Muscle of leg (tissue), 11 donors: ENCODE results near the gene CHST11. TPM values are rescaled to one million over a fixed set of nuclear protein-coding genes. Genes with fewer than 3 reads are reported as not detected.

Experiments used
- DNase-seq: peaks from one replicate; pipeline ENCODE4 v3.0.0; 2013
- H3K27ac ChIP-seq: one replicate; pipeline ENCODE4 v1.5.1; 2013; ENCODE audit warnings: mild to moderate bottlenecking, low read length, control low read depth
- H3K27me3 ChIP-seq: one replicate; pipeline ENCODE4 v1.6.1; 2013; ENCODE audit warnings: low read length; ENCODE audit not compliant: control insufficient read depth, insufficient read depth
- H3K36me3 ChIP-seq: one replicate; pipeline ENCODE4 v1.6.1; 2013; ENCODE audit warnings: low read length; ENCODE audit not compliant: control insufficient read depth, insufficient read depth
- H3K4me1 ChIP-seq: one replicate; pipeline ENCODE4 v1.6.1; 2013; ENCODE audit warnings: low read length; ENCODE audit not compliant: control insufficient read depth, insufficient read depth
- H3K4me3 ChIP-seq: one replicate; pipeline ENCODE4 v1.5.1; 2013; ENCODE audit warnings: low read length, control low read depth
- H3K9me3 ChIP-seq: replicated peaks from 2 replicates; pipeline ENCODE4 v1.6.1; 2013; ENCODE audit warnings: low read depth, low read length; ENCODE audit not compliant: control insufficient read depth
- WGBS: methylation state at CpG from one replicate; pipeline ENCODE4 v1.1.5; 2013; ENCODE audit warnings: missing lambda C conversion rate; ENCODE audit not compliant: insufficient coverage; 5-methylcytosine and 5-hydroxymethylcytosine counted together
- polyA plus RNA-seq, 8 donors: library from polyadenylated mRNA; unstranded; fragments of 120-200 nt; gene quantifications; one replicate each; pipeline versions ENCODE4 v1.2.1 to v1.2.3, GENCODE V29; 2013; ENCODE audit warnings: inconsistent platforms in 1 of 8, low replicate concordance in 1 of 8; ENCODE audit not compliant: insufficient read length in 8 of 8, insufficient read depth in 1 of 8
- total RNA-seq: library from RNA; stranded (reverse); fragments of 120-200 nt; gene quantifications from one replicate; pipeline ENCODE4 v1.2.4, GENCODE V29; 2013

Gene CHST11
- total and polyA plus RNA-seq, 9 donors = 1.1 to 3.9 (median 2.3) TPM

- WGBS = 90% methylated on average over 4 of the region's 4 CpGs
- H3K4me1 ChIP-seq = no peaks in the 10 kb centered on the region
- no peak overlapping the region for H3K4me3 ChIP-seq
- H3K27me3 ChIP-seq = no peaks in the 10 kb centered on the region
- DNase-seq = no peak
- no peaks in the 10 kb centered on the region for H3K9me3 ChIP-seq
- no peaks in the 10 kb centered on the region for H3K36me3 ChIP-seq
- no peak overlapping the region for H3K27ac ChIP-seq
Measured at GRCh38 chr12:104758771-104759170, 302.0 kb downstream of the CHST11 start.

DNA sequence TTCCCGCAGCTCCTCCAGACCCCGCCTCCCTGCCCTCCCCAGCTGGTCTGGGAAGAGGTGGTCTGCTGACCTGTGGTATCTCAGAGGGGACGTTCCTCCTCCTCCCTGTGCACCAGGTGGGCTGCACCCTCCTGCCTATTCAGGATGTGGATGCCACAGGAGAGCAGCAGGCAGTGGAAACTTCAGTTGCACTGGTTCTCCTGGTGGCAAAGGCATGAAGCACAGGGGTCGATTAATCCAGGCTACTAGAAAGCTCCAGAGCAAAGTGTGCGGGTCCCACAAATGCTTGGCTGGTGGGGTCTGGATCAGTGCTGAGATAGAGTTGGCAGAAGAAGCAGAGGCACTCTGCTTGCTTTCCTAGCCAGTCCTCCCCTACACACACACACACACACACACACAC, 304.3 kb downstream of the CHST11 start:
- Histone ChIP-seq H3K4me3 (no peak overlapping the region), H3K9me3 (no peaks in the 10 kb centered on the region), H3K4me1 (no peaks in the 10 kb centered on the region), H3K27me3 (no peaks in the 10 kb centered on the region), H3K36me3 (no peaks in the 10 kb centered on the region), H3K27ac (no peak overlapping the region)
- no peak for DNase-seq
- WGBS = 50% methylated on average over 2 of the region's 5 CpGs

GRCh38 chr12:104761611-104762010, 304.9 kb downstream of the CHST11 start:
- Histone ChIP-seq H3K27me3 (no peaks in the 10 kb centered on the region), H3K4me3 (no peak overlapping the region), H3K4me1 (no peaks in the 10 kb centered on the region), H3K36me3 (no peaks in the 10 kb centered on the region), H3K27ac (no peak overlapping the region), H3K9me3 (no peaks in the 10 kb centered on the region)
- WGBS = no CpG with 5 or more reads among the region's 3 CpGs
- DNase-seq = no peak

DNA sequence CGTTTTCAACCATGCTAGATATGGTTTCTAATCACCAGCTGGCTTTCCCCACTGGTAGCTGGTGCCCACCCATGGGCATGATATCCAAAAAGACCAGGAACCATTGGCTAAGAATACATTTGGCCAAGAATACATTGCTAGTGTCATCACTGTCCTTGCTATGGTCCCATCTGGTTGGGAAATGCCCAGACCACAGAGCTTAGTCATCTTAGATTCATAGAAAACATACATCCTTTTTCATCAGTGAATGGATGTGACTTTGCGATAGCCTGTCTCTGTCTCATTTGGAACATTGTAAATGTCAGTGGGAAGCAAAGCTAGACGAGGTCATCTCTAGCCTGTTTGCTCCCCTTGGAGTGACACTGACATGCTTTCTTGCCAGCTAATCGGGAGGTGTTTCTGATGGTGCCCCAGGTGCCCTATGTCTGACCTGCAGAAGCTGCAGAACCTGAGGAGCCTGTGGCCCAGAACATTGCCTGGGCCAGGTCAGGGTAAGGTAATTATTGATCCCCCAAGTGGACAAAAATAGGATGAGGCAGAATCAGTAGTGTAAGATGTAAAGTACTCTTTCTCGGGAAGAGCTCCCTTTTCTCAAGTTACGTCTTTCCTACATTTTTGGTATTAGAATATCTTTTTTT, 306.5 kb downstream of the CHST11 start:
- Histone ChIP-seq H3K27me3 (no peaks in the 10 kb centered on the region), H3K27ac (no peak overlapping the region), H3K9me3 (no peaks in the 10 kb centered on the region), H3K4me3 (no peak overlapping the region), H3K4me1 (peaks cover 2% of the 10 kb centered on the region), H3K36me3 (no peaks in the 10 kb centered on the region)
- DNase-seq = no peak
- WGBS = 69% methylated on average over 3 of the region's 6 CpGs

DNA sequence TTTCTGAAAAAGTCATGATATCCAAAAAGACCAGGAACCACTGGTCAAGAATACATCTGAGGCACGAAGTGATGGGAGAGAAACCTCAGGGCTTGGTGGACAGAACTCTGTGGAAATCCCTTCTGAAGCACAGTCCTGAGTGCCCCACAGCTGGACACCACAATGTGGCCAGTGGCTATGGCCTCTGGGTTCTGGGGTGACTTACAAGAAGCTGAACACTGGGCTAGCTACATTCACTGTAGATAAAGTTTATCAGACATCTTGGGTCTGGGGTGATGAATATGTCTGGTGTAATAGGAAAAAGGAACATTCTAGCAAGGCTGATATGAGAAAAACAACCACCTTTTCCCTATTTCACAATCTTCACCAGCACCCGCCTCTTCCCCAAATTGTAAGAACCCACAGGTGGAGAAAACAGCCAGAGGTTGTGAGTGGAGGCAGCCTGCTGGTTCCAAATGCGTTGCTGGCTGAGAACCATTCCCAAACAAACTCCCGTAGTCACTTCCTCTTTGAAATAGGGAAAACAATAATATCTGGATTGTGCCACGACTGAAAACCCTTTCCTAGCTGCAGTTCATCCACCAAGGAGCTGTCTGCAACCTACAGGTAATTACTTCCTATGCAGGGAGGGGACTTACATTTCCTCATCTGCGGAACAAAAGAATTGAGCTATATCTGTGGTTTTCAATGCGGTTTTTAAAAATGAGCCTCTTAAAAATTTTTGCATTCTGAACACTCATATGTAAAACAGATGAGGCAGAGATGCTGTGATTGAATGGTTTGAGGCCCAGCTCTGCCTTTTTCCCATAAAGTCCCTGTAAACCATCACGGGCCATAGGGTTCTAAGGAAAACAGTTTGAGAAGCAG, 307.7 kb downstream of the CHST11 start:
- Histone ChIP-seq H3K9me3 (no peaks in the 10 kb centered on the region), H3K36me3 (no peaks in the 10 kb centered on the region), H3K4me1 (peaks cover 2% of the 10 kb centered on the region), H3K27ac (no peak overlapping the region), H3K4me3 (no peak overlapping the region), H3K27me3 (no peaks in the 10 kb centered on the region)
- no peak for DNase-seq
- 100% methylated on average over 1 of the region's 8 CpGs for WGBS

DNA sequence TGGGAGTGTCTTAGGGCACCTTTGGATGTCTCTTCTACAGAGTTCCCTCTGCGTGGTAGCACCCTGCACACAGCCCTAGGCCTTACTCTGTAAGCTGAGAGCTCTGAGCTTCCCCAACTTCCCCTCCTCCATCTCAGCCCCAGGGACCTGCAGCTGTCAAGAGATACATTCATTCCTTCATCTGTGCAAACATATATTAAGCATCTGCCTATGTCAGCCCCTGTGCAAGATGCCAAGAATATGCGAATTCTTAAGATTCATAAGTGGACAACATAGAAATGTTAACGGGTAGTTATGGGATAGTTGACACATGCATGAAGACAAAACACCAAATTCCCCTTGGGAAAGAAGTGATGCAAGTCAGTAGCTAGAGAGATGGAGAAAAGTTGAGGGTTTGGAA, 310.5 kb downstream of the CHST11 start:
- Histone ChIP-seq H3K4me1 (peaks cover 2% of the 10 kb centered on the region), H3K36me3 (no peaks in the 10 kb centered on the region), H3K27ac (no peak overlapping the region), H3K27me3 (no peaks in the 10 kb centered on the region), H3K9me3 (peaks cover 3% of the 10 kb centered on the region), H3K4me3 (no peak overlapping the region)
- no peak for DNase-seq
- 100% methylated on average over 1 of the region's 3 CpGs for WGBS

DNA sequence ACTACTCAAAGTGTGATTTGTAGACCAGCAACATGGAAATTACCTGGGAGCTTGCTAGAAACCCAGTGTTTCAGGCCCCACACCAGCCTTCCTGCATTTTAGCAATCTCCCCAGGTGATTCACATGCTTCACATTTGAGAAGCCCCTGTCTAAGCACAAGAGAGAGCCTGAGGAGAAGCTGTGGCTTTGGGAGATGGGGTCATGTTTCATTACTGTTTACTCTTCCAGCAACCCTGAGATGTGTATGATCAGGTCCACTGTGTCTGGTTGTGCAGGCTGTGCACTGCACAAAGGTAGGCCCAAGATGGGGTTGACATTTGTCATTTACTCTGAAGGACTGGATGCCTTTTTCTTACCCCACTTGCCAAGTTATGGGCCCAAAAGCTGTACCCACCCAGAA, 311.3 kb downstream of the CHST11 start:
- Histone ChIP-seq H3K27me3 (no peaks in the 10 kb centered on the region), H3K9me3 (peaks cover 4% of the 10 kb centered on the region), H3K36me3 (no peaks in the 10 kb centered on the region), H3K27ac (no peak overlapping the region), H3K4me1 (peaks cover 2% of the 10 kb centered on the region), H3K4me3 (no peak overlapping the region)
- DNase-seq = no peak

GRCh38 chr12:104769144-104769561, 312.4 kb downstream of the CHST11 start:
- Histone ChIP-seq H3K27me3 (no peaks in the 10 kb centered on the region), H3K4me1 (peaks cover 2% of the 10 kb centered on the region), H3K4me3 (no peak overlapping the region), H3K9me3 (peaks cover 11% of the 10 kb centered on the region), H3K27ac (no peak overlapping the region), H3K36me3 (no peaks in the 10 kb centered on the region)
- DNase-seq = no peak
- 24% methylated on average over 3 of the region's 6 CpGs for WGBS

DNA sequence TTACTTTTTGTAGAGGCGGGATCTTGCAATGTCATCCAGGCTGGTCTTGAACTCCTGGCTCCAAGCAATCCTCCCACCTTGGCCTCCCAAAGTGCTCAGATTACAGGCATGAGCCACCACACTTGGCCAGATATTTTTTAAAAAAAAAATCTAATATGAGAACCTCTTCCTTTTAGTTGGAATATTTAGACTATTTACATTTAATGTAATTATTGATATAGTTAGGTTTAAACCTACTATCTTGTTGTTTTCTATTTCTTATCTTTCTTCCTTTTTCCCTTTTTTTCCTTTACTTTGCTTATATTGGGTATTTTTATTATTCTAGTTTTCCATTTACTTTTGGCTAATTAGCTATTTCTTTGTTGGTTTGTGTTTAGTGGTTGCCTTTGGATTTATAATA, 315.6 kb downstream of the CHST11 start:
- peaks cover 13% of the 10 kb centered on the region for H3K9me3 ChIP-seq
- H3K36me3 ChIP-seq = no peaks in the 10 kb centered on the region
- H3K27me3 ChIP-seq = no peaks in the 10 kb centered on the region
- H3K27ac ChIP-seq = no peak overlapping the region
- H3K4me1 ChIP-seq = no peaks in the 10 kb centered on the region
- no peak for DNase-seq
- H3K4me3 ChIP-seq = no peak overlapping the region
- 100% methylated on average over 1 of the region's 1 CpG for WGBS

DNA sequence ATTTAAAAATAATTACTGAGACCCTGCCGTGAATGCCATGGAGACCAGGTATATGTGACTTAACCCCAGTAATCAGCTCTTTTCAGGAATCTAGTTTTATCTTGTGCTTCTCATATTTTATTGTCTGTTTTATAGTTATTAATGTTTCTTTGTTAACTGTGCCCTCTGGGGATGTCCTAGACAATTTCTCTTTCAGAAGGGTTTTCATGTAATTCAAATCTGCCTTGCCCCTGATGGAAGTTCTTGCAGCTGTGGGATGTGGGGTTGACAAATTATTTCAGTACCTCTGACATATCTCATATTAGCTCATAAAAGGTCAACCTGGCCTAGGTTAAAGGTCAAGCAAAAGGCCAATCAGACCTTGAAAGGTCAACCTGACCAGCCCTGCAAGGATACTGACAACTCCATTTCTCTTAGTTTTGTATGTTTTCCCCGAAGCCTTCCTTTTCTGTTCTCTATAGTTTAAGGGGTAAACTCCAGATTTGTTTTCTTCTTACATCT, 319.0 kb downstream of the CHST11 start:
- no peaks in the 10 kb centered on the region for H3K27me3 ChIP-seq
- no peaks in the 10 kb centered on the region for H3K4me1 ChIP-seq
- no peaks in the 10 kb centered on the region for H3K36me3 ChIP-seq
- H3K4me3 ChIP-seq = no peak overlapping the region
- no CpG with 5 or more reads among the region's 2 CpGs for WGBS
- peaks cover 20% of the 10 kb centered on the region for H3K9me3 ChIP-seq
- H3K27ac ChIP-seq = no peak overlapping the region
- no peak for DNase-seq
